Measurements from ENCODE around the gene TRIM71. TPM values are rescaled to one million over a fixed set of nuclear protein-coding genes. Genes with fewer than 3 reads are reported as not detected.

Gene TRIM71
- polyA plus RNA-seq, 1 donor (not counting 4 experiments of a cell fraction or from before 2014, with no cell fraction given): not detected

DNA sequence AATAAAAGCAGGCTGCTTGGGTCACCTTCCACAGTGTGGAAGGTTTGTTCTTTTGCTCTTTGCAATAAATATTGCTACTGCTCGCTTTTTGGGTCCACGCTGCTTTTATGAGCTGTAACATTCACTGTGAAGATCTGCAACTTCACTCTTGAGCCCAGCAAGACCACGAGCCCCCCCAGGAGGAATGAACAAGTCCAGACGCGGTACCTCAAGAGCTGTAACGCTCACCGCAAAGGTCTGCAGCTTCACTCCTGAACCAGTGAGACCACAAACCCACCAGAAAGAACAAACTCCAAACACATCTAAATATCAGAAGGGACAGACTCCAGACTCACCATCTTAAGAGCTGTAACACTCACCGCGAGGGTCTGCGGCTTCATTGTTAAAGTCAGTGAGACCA, 86.2 kb downstream of the TRIM71 start:
- no peaks in the 10 kb centered on the region for H3K79me2 ChIP-seq (ENCODE audit: control insufficient read depth, insufficient read depth, low read length)
- dilution Hi-C loops (cut with MboI; ENCODE audit: extremely low pct_ligation_motif_present, low sequenced_read_pairs): no loop called here
- no peaks in the 10 kb centered on the region for H4K20me1 ChIP-seq (ENCODE audit: control insufficient read depth, extremely low read depth, insufficient read depth, low read length)
- H3K27ac ChIP-seq (ENCODE audit: control insufficient read depth, insufficient read depth, low read length): no peak overlapping the region
- no peak for TF ChIP-seq EZH2 (IDR thresholded peaks at IDR 0.05; ENCODE audit: low read length)
- TF ChIP-seq, protein P1, sequence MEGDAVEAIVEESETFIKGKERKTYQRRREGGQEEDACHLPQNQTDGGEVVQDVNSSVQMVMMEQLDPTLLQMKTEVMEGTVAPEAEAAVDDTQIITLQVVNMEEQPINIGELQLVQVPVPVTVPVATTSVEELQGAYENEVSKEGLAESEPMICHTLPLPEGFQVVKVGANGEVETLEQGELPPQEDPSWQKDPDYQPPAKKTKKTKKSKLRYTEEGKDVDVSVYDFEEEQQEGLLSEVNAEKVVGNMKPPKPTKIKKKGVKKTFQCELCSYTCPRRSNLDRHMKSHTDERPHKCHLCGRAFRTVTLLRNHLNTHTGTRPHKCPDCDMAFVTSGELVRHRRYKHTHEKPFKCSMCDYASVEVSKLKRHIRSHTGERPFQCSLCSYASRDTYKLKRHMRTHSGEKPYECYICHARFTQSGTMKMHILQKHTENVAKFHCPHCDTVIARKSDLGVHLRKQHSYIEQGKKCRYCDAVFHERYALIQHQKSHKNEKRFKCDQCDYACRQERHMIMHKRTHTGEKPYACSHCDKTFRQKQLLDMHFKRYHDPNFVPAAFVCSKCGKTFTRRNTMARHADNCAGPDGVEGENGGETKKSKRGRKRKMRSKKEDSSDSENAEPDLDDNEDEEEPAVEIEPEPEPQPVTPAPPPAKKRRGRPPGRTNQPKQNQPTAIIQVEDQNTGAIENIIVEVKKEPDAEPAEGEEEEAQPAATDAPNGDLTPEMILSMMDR (optimal IDR thresholded peaks at IDR 0.05 in 1 of 3, IDR thresholded peaks at IDR 0.05 in 1 of 3, conservative IDR thresholded peaks at IDR 0.05 in 1 of 3; ENCODE audit: extremely low read depth in 1 of 3, insufficient read depth in 2 of 3, low read length in 3 of 3): no peak
- no peak for FAIRE-seq
- no peak overlapping the region for H3K4me2 ChIP-seq (ENCODE audit: control insufficient read depth, extremely low read depth, insufficient read depth, low read depth, low read length)
- DNase-seq (ENCODE audit: low read depth, low spot score): no peak
- H3K9me3 ChIP-seq (ENCODE audit: control insufficient read depth, low read depth, low read length): no peaks in the 10 kb centered on the region
- no peak overlapping the region for H3K4me3 ChIP-seq (ENCODE audit: control insufficient read depth in 2 of 3, extremely low read depth in 1 of 3, insufficient read depth in 2 of 3, low read depth in 1 of 3, low read length in 3 of 3)
- no peaks in the 10 kb centered on the region for H3K4me1 ChIP-seq (ENCODE audit: control insufficient read depth, extremely low read depth, insufficient read depth, low read length)
- H3K9me1 ChIP-seq (ENCODE audit: control insufficient read depth, extremely low read depth, insufficient read depth, low read length): no peaks in the 10 kb centered on the region
- no peak overlapping the region for H2AFZ ChIP-seq (ENCODE audit: control insufficient read depth, low read length)
- no peak overlapping the region for H3K9ac ChIP-seq (ENCODE audit: control insufficient read depth, extremely low read depth, insufficient read depth, low read length)
- no peaks in the 10 kb centered on the region for H3K27me3 ChIP-seq (ENCODE audit: control insufficient read depth, extremely low read depth, insufficient read depth, low read length)
- H3K36me3 ChIP-seq (ENCODE audit: control insufficient read depth in 2 of 2, extremely low read depth in 1 of 2, insufficient read depth in 2 of 2, low read length in 2 of 2): no peaks in the 10 kb centered on the region

DNA sequence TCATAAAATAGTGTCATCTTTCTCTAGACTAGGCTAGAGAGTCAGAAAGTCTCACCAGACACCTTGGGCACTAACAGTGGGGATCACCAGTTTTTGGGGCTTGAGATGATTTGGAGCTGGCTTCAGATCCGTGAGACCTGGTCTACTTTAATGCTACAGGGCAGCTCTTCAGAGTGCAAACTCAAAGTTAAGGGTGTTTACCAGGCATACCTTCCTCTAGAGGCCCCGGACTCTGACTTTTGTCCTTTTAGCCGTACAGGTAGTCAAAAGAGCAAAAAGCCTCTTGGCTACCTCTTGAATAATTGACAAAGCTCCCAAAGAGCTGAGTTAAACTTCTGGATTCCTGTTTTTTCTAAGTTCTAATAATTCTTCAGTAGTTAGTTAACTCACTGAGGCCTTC, 92.2 kb downstream of the TRIM71 start:
- dilution Hi-C loops (cut with MboI; ENCODE audit: extremely low pct_ligation_motif_present, low sequenced_read_pairs): no loop called here
- DNase-seq (ENCODE audit: low read depth, low spot score) (no peak), FAIRE-seq (no peak)
- H3K27me3 ChIP-seq (ENCODE audit: control insufficient read depth, extremely low read depth, insufficient read depth, low read length): no peaks in the 10 kb centered on the region
- H3K9me1 ChIP-seq (ENCODE audit: control insufficient read depth, extremely low read depth, insufficient read depth, low read length): no peaks in the 10 kb centered on the region
- H3K4me3 ChIP-seq (ENCODE audit: control insufficient read depth in 2 of 3, extremely low read depth in 1 of 3, insufficient read depth in 2 of 3, low read depth in 1 of 3, low read length in 3 of 3): no peak overlapping the region
- no peaks in the 10 kb centered on the region for H4K20me1 ChIP-seq (ENCODE audit: control insufficient read depth, extremely low read depth, insufficient read depth, low read length)
- no peaks in the 10 kb centered on the region for H3K9me3 ChIP-seq (ENCODE audit: control insufficient read depth, low read depth, low read length)
- H3K4me1 ChIP-seq (ENCODE audit: control insufficient read depth, extremely low read depth, insufficient read depth, low read length): peaks cover 11% of the 10 kb centered on the region
- H3K9ac ChIP-seq (ENCODE audit: control insufficient read depth, extremely low read depth, insufficient read depth, low read length): no peak overlapping the region
- TF ChIP-seq, protein P1 (optimal IDR thresholded peaks at IDR 0.05 in 1 of 3, IDR thresholded peaks at IDR 0.05 in 1 of 3, conservative IDR thresholded peaks at IDR 0.05 in 1 of 3; ENCODE audit: extremely low read depth in 1 of 3, insufficient read depth in 2 of 3, low read length in 3 of 3): no peak
- no peak for TF ChIP-seq EZH2 (IDR thresholded peaks at IDR 0.05; ENCODE audit: low read length)
- no peaks in the 10 kb centered on the region for H3K79me2 ChIP-seq (ENCODE audit: control insufficient read depth, insufficient read depth, low read length)
- H3K27ac ChIP-seq (ENCODE audit: control insufficient read depth, insufficient read depth, low read length): no peak overlapping the region
- H3K4me2 ChIP-seq (ENCODE audit: control insufficient read depth, extremely low read depth, insufficient read depth, low read depth, low read length): no peak overlapping the region
- no peak overlapping the region for H2AFZ ChIP-seq (ENCODE audit: control insufficient read depth, low read length)
- H3K36me3 ChIP-seq (ENCODE audit: control insufficient read depth in 2 of 2, extremely low read depth in 1 of 2, insufficient read depth in 2 of 2, low read length in 2 of 2): no peaks in the 10 kb centered on the region

Data from keratinocyte (primary cell).